Ramos (cell line): ENCODE data around the gene CBLB.

ENCODE experiments used
- in situ Hi-C: fragments of 300-500 bp; cut with MboI; formaldehyde crosslinking; loops from one replicate; pipeline ENCODE4 v1.14.3; 2022; ENCODE audit warnings: low sequenced_read_pairs; ENCODE audit not compliant: unreplicated experiment

CBLB gene

GRCh38 chr3:105876780-105877327, 8.0 kb upstream of the CBLB start:
- in situ Hi-C loops: no loop called here

- in situ Hi-C loops: no loop called here
These were observed 1.3 kb upstream of the CBLB start for GRCh38 chr3:105869861-105870755.

DNA sequence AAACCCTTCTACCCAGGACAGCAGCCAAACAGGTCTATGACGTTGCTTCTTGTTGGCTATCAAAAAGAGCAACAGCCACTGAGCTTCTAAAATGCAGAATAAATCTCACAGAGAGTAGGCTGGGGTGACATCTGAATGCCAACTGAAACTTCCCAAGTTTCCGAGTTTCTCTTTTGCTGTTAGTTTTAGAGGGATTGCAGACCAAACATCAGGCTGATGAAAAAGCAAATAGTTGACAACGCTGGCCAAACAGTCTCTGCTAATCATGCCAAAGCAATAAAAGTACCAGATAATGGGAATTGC, 670 bp upstream of the CBLB start:
- in situ Hi-C loops: no loop called here

GRCh38 chr3:105868431-105868741, 426 bp downstream of the CBLB start:
- in situ Hi-C loops: no loop called here

- in situ Hi-C loops: no loop called here
These were observed 941 bp downstream of the CBLB start for GRCh38 chr3:105867712-105868430.

GRCh38 chr3:105866656-105867653, 1.9 kb downstream of the CBLB start:
- in situ Hi-C loops: no loop called here

DNA sequence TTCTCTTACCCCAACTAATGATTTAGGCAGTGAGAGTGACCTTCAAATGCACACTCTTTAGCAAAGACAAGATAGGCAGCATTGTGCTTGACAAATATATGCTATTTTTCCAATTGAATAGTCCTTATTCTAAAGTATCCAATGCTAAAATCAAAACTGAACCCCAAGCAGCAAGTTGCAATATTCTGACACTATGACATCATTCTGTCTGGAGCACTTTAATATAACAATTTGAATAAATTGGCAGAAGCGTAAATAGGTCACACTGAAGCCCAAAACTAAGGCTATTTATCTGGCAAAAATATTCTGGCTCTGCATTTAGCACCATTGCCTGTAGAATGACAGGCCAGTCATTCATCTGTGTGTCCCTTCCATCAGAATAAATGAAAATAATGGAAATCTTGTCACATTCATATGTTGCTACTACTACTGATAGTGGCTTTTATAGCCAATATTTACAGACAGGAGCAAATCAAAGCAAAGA, 2.9 kb downstream of the CBLB start:
- in situ Hi-C loops: no loop called here

DNA sequence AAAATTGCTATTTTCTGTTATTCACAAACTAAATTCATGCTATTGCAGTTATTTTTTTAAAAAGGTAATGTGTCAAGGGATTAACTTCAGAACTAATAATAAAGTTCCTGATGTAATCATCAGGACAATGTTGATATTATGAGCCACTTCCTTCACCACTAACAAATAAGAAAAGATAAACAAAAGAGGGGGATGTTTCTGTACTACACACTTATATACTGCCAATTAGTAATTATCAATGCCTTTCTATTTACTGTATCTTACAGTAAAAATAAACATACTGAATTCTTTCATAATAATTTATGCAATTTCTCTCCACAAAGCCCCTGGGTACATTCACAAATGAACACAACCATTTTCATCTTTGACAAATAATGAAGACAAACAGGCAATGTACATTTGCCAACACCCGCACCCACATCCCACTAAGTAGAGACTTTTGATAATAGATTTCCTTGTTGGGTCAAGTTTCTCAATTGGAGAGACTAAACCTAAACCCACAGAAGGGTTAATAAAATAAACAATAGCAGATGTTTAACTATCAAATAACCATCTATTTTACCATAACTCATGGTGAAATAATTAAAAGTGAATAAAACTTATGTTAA, 3.7 kb downstream of the CBLB start:
- in situ Hi-C loops: no loop called here

DNA sequence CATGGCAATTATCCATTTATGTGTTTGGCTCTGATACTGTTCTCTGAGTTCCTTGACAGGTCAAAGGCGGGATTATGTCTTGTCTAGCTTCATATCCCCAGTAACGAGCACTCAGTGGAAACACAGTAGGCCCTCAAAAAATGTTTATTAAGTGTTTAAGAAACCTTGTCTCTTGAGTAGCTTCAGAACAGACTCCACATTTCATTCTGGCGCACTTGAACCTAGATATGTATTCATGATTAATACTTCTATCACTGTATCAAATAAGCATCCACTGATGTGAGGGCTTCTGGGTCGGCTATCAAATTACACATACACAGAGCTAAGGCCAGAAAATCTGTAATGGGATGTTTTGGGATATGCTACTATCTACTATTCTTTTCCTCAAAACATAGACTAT, 4.6 kb downstream of the CBLB start:
- in situ Hi-C loops: no loop called here

DNA sequence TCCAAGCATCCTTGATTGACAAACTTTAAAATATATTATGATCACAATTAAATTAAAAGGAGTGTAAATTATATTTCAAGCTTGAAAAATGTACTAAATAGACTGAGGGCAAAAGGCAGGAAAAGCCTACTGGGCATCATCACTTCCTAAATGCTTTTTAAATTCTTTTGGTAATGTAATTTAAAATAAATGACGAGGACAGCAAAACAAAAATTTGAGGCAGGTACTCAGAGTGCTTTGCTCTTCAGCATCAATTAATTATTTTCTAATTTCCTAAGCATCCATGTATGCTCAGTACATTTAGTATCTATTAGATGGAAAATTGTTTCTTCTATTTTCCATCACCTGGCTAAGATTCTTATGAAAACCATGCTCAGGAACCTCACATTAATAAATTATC, 5.2 kb downstream of the CBLB start:
- in situ Hi-C loops: no loop called here

- in situ Hi-C loops: no loop called here
These were observed 6.6 kb downstream of the CBLB start for GRCh38 chr3:105862217-105862616.

- in situ Hi-C loops: no loop called here
These were observed 8.2 kb downstream of the CBLB start for GRCh38 chr3:105860641-105861040.

GRCh38 chr3:105858017-105858416, 10.8 kb downstream of the CBLB start:
- in situ Hi-C loops: no loop called here

DNA sequence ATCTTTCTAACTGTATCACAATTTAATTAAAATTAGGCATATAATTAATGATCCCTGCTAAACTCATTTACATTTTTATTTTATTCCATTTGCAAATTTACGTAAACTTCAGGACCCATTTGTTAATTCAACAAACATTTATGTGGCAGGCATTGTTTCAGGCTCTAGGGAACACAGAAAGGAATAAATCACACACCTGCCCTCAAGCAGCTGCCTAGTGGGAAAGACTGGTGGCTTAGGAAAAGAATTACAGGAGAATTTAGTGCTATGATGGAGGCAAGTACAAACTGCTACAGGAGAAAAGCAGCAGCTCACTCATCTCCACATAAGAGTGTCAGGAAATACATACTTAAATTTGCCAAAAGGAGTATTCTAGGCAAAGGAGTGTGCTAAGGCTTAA, 11.2 kb downstream of the CBLB start:
- in situ Hi-C loops: no loop called here

DNA sequence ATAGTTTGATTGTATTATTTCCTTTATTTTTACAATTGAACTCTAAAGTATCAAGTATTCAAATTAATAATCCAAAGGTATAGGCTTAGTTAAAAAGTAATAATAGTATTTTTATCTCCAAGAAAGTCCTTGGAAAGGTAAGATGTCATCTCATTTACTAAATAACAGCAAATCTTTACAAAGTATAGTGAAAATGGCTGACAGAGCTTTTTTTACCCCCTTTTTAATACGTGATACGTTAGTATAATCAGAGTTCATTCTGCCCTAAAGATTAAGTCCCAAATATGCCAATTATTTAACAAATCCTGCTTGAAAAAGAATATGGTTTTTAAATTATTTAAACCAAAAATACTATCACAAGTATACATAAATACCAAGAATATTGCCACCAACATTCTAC, 12.2 kb downstream of the CBLB start:
- in situ Hi-C loops: no loop called here

DNA sequence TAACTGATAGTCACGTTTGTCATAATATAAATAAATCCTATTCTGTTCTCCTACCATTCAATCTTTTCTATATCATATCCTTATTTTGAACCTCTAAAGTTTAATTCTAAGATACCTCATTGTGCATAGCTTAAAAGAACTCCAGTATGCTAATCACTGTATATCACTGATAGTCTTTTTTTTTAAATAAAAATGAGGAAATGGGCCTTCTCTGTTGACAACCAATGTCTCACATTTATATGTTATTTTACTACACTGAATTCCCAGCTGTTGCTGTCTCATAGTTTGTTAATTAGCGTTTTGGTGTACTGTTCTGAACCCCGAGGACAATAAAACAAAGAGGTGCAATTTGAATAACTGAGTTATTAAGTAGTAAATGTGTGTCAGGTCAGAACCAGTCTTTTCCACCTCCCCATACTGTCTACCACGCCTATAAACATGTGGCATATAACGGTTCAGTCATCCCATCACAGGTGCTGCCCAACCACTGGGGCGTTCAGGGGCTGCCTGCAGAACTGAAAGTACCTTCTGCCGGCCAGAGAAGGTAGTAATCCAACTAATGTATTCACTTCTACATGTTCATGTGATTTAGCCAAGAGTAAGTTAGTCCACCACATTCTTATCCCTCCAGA, 14.9 kb downstream of the CBLB start:
- in situ Hi-C loops: no loop called here

GRCh38 chr3:105851582-105851981, 17.2 kb downstream of the CBLB start:
- in situ Hi-C loops: no loop called here

GRCh38 chr3:105851176-105851575, 17.6 kb downstream of the CBLB start:
- in situ Hi-C loops: no loop called here

- in situ Hi-C loops: no loop called here
These were observed 18.2 kb downstream of the CBLB start for GRCh38 chr3:105850593-105850992.
